HL-60 (cell line): ENCODE data around the gene PTPRU.

Experiments used
- DNase-seq, 2 experiments: peaks; one replicate each; pipeline ENCODE4 v3.0.0-alpha.2; 2010 to 2020; ENCODE audit warnings: low read depth in 1 of 2, low spot score in 1 of 2
- H3K27ac ChIP-seq: fragments of 250-450 bp; sonication (Bioruptor Pico); replicated peaks from 2 replicates; pipeline ENCODE4 v1.5.1; 2020; ENCODE audit warnings: mild to moderate bottlenecking, moderate library complexity
- H3K27me3 ChIP-seq: fragments of 250-450 bp; sonication (Bioruptor Pico); 2 replicates; pipeline ENCODE4 v1.5.1; 2021; ENCODE audit warnings: mild to moderate bottlenecking, moderate library complexity; ENCODE audit not compliant: insufficient read depth, poor library complexity, severe bottlenecking
- H3K4me3 ChIP-seq: replicated peaks from 2 replicates; pipeline ENCODE4 v1.5.1; 2011; ENCODE audit warnings: mild to moderate bottlenecking, control low read depth, low read length; ENCODE audit not compliant: insufficient read depth
- GABPA ChIP-seq: IDR thresholded peaks from 2 replicates; pipeline ENCODE4 v1.6.1; 2012; ENCODE audit warnings: low read depth
- POLR2AphosphoS5 ChIP-seq: IDR thresholded peaks from 2 replicates; pipeline ENCODE4 v1.6.1; 2012; ENCODE audit warnings: low read depth
- REST ChIP-seq: IDR thresholded peaks from 2 replicates; pipeline ENCODE4 v1.6.1; 2012; ENCODE audit warnings: low read depth; ENCODE audit not compliant: insufficient replicate concordance
- SPI1 ChIP-seq: IDR thresholded peaks from 2 replicates; pipeline ENCODE4 v1.6.1; 2012; ENCODE audit warnings: low read depth, mild to moderate bottlenecking, borderline replicate concordance
- TF ChIP-seq, protein P1 (sequence below): IDR thresholded peaks from one replicate; pipeline ENCODE4 v1.5.1; 2011; ENCODE audit warnings: low read length, control low read depth, inconsistent platforms; ENCODE audit not compliant: insufficient read depth

The PTPRU gene

DNA sequence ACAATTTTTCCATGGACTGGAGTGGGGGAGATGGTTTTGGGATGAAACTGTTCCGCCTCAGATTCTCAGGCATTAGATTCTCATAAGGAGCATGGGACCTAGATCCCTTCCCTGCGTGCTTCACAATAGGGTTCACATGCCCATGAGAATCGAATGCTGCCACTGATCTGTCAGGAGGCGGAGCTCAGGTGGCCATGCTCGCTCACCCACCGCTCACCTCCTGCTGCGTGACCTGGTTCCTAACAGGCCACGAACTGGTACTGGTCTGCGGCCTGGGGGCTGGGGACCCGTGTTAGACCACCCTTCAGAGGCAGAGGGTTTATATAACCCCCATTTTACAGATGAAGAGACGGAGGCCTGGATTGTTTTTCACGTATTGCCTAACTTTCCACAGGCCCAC lies 38.3 kb upstream of the PTPRU start:
- DNase-seq = no peak
- no peak overlapping the region for H3K4me3 ChIP-seq
- TF ChIP-seq POLR2AphosphoS5 (no peak), REST (no peak), SPI1 (no peak), GABPA (no peak)
- TF ChIP-seq, protein P1, sequence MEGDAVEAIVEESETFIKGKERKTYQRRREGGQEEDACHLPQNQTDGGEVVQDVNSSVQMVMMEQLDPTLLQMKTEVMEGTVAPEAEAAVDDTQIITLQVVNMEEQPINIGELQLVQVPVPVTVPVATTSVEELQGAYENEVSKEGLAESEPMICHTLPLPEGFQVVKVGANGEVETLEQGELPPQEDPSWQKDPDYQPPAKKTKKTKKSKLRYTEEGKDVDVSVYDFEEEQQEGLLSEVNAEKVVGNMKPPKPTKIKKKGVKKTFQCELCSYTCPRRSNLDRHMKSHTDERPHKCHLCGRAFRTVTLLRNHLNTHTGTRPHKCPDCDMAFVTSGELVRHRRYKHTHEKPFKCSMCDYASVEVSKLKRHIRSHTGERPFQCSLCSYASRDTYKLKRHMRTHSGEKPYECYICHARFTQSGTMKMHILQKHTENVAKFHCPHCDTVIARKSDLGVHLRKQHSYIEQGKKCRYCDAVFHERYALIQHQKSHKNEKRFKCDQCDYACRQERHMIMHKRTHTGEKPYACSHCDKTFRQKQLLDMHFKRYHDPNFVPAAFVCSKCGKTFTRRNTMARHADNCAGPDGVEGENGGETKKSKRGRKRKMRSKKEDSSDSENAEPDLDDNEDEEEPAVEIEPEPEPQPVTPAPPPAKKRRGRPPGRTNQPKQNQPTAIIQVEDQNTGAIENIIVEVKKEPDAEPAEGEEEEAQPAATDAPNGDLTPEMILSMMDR = no peak
- H3K27ac ChIP-seq = no peak overlapping the region
- no peaks in the 10 kb centered on the region for H3K27me3 ChIP-seq

- Histone ChIP-seq H3K4me3 (no peak overlapping the region), H3K27ac (peak overlapping the region; percentile 74), H3K27me3 (no peaks in the 10 kb centered on the region)
- no peak for DNase-seq
- peak; percentile 83; the same call in 1 of the 2 replicates for TF ChIP-seq SPI1
- TF ChIP-seq REST = no peak
These were observed 35.3 kb upstream of the PTPRU start for GRCh38 chr1:29200906-29201594.

DNA sequence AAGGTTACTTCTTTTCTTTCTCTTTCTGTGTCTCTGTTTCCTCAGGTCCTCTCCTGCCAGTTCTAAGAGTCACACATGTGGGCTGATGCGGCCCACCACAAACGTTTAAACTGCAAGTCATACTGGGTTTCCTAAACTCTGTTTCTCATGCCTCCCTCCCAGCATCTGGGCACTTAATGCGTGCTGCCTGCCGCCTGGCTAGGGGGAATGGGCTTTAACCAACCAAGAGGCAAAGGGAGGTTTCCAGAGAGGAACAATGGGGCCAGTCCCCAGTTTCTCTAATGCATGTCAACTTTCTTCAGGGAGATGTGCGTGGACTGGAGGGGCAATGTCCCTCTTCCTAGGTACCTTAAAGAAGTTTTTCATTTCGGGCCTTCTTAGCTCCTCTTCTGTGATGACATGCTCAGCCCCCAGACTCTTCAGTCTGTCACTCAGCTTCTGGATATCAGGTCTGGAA lies 34.7 kb upstream of the PTPRU start:
- H3K27me3 ChIP-seq = no peaks in the 10 kb centered on the region
- TF ChIP-seq POLR2AphosphoS5 = no peak
- peak in 1 of 2 experiments; percentile 66 for DNase-seq
- peak overlapping the region; percentile 74 for H3K27ac ChIP-seq
- H3K4me3 ChIP-seq = no peak overlapping the region

DNA sequence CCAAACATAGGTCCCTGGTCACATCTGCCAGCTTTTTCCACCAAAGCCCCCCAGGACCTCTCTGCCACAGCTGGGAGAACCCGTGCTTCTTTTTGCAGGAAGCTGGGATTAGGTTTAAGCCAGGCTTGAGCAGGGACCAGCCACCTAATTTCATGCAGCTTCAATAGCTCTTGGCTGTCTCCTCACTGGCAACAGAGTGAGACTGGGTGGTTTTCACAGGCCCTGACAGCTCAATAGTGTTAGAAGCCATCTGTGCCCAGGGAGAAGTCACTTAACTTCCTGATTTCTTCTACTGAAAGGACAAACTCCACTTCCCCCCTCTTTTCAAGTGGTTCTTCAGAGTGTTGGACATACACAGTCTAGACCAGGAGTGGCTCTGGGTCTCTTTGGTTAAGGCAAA lies 34.3 kb upstream of the PTPRU start:
- DNase-seq = peak in 1 of 2 experiments; percentile 82
- no peak for TF ChIP-seq REST
- TF ChIP-seq, protein P1 = no peak
- no peak for TF ChIP-seq POLR2AphosphoS5
- TF ChIP-seq GABPA = no peak
- peak; percentile 97 for TF ChIP-seq SPI1
- H3K27ac ChIP-seq = peak overlapping the region; percentile 74
- no peak overlapping the region for H3K4me3 ChIP-seq
- H3K27me3 ChIP-seq = no peaks in the 10 kb centered on the region
